ENCODE results near the gene ATP6V1G3.

The ATP6V1G3 gene

DNA sequence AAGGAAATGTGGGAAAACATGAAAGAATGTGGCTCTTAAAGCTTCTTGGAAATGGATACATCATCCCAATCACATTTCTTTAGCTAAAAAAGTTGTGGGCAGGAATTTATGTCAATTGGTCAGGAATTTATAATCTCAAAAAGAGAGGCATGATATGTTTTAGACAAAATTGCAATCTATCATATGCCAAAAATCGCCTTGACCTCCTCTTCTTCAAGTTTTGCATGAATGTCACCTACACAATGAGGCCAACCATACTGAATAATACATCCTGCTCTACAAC is 42.4 kb downstream of the ATP6V1G3 start:
- no peak overlapping the region for H2BK12ac ChIP-seq (ENCODE audit: low read length)
- H3K27me3 ChIP-seq (ENCODE audit: control insufficient read depth in 3 of 3, insufficient read depth in 3 of 3, low read depth in 1 of 3, low read length in 3 of 3) = no peaks in the 10 kb centered on the region
- H3K4me1 ChIP-seq (ENCODE audit: control insufficient read depth in 2 of 2, insufficient read depth in 1 of 2, low read depth in 1 of 2, low read length in 2 of 2) = no peaks in the 10 kb centered on the region
- H3K36me3 ChIP-seq (replicated peaks in 1 of 2; ENCODE audit: control insufficient read depth in 2 of 2, insufficient read depth in 2 of 2, low read length in 2 of 2) = no peaks in the 10 kb centered on the region
- H2BK15ac ChIP-seq (ENCODE audit: low read length) = no peak overlapping the region
- H3K27ac ChIP-seq (replicated peaks; ENCODE audit: low read length) = no peak overlapping the region
- H2AK5ac ChIP-seq (ENCODE audit: low read depth, low read length) = no peak overlapping the region
- H3K9me3 ChIP-seq (replicated peaks in 1 of 2; ENCODE audit: control insufficient read depth in 2 of 2, insufficient read depth in 1 of 2, low read depth in 1 of 2, low read length in 2 of 2) = peaks cover 0 to 4% of the 10 kb centered on the region in 2 donors
- no peak overlapping the region for H2BK120ac ChIP-seq (ENCODE audit: low read depth, low read length)
- H3K23ac ChIP-seq (ENCODE audit: low read depth, low read length, poor library complexity) = no peak overlapping the region
- H2AFZ ChIP-seq (ENCODE audit: low read length) = no peak overlapping the region
- H3K4me2 ChIP-seq (ENCODE audit: insufficient read depth, low read length, poor library complexity, severe bottlenecking) = no peak overlapping the region
- H3K79me1 ChIP-seq (ENCODE audit: low read depth, low read length) = no peaks in the 10 kb centered on the region
- no peak overlapping the region for H3K18ac ChIP-seq (ENCODE audit: low read length)
- no peak overlapping the region for H2BK5ac ChIP-seq (ENCODE audit: low read length)
- no peak overlapping the region for H4K91ac ChIP-seq (ENCODE audit: low read depth, low read length, poor library complexity)
- no peak overlapping the region for H4K8ac ChIP-seq (ENCODE audit: low read depth, low read length)
- no CpG with 5 or more reads among the region's 1 CpG for WGBS, 2 donors (ENCODE audit: extremely low coverage in 2 of 2, insufficient read length in 2 of 2, insufficient replicate concordance in 1 of 2)
- no peak overlapping the region for H3K4ac ChIP-seq (ENCODE audit: low read length)
- no peak overlapping the region for H3K4me3 ChIP-seq (ENCODE audit: low read length in 2 of 2)
- H3K9ac ChIP-seq (ENCODE audit: low read depth, low read length, poor library complexity) = no peak overlapping the region
- H3K14ac ChIP-seq (ENCODE audit: low read length) = no peak overlapping the region
- no peak for DNase-seq (ENCODE audit: low spot score)

DNA sequence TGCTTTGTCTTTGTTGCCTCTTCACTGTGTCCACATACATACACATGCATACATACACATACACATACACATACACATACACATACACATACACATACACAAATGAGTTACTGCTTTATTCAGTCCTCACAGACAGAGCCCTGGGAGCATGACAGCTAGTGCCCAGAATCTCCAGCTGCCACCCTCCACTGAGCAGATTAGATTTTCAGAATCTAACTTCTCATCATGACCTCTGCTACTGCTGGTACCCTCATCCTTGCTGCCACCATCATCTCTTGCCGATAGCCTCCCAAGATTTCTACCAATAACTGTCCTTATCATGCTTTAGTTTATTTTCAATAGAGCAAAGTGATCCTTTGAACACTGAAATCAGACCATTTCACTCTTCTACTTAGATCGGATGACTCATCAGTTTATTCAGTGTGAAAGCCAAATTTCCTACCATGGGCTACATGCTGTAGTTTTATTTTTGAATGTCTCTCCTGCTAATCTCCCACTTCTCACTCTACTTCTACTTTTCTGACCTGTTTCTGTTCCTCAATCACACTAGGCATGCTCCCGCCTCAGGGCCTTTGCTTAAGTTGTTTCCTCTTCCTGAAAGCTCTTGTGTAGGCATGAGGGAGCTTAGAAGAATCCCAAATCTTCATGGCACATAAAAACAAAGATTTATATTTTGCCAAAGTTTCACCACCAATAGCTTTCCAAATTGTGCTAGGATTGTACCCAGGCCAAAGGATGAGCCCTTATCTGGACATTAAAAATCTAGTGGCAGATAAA is 43.0 kb downstream of the ATP6V1G3 start:
- H2BK15ac ChIP-seq (ENCODE audit: low read length) = no peak overlapping the region
- H2BK5ac ChIP-seq (ENCODE audit: low read length) = no peak overlapping the region
- H3K23ac ChIP-seq (ENCODE audit: low read depth, low read length, poor library complexity) = no peak overlapping the region
- WGBS, 2 donors (ENCODE audit: extremely low coverage in 2 of 2, insufficient read length in 2 of 2, insufficient replicate concordance in 1 of 2) = no CpG with 5 or more reads among the region's 3 CpGs
- H3K9ac ChIP-seq (ENCODE audit: low read depth, low read length, poor library complexity) = no peak overlapping the region
- H3K18ac ChIP-seq (ENCODE audit: low read length) = no peak overlapping the region
- H2AFZ ChIP-seq (ENCODE audit: low read length) = no peak overlapping the region
- no peak for DNase-seq (ENCODE audit: low spot score)
- no peak overlapping the region for H2AK5ac ChIP-seq (ENCODE audit: low read depth, low read length)
- no peak overlapping the region for H3K4me2 ChIP-seq (ENCODE audit: insufficient read depth, low read length, poor library complexity, severe bottlenecking)
- no peaks in the 10 kb centered on the region for H3K9me3 ChIP-seq (replicated peaks in 1 of 2; ENCODE audit: control insufficient read depth in 2 of 2, insufficient read depth in 1 of 2, low read depth in 1 of 2, low read length in 2 of 2)
- H3K27me3 ChIP-seq (ENCODE audit: control insufficient read depth in 3 of 3, insufficient read depth in 3 of 3, low read depth in 1 of 3, low read length in 3 of 3) = no peaks in the 10 kb centered on the region
- no peaks in the 10 kb centered on the region for H3K4me1 ChIP-seq (ENCODE audit: control insufficient read depth in 2 of 2, insufficient read depth in 1 of 2, low read depth in 1 of 2, low read length in 2 of 2)
- H3K4me3 ChIP-seq (ENCODE audit: low read length in 2 of 2) = no peak overlapping the region
- H3K79me1 ChIP-seq (ENCODE audit: low read depth, low read length) = no peaks in the 10 kb centered on the region
- no peak overlapping the region for H3K4ac ChIP-seq (ENCODE audit: low read length)
- no peaks in the 10 kb centered on the region for H3K36me3 ChIP-seq (replicated peaks in 1 of 2; ENCODE audit: control insufficient read depth in 2 of 2, insufficient read depth in 2 of 2, low read length in 2 of 2)
- H3K14ac ChIP-seq (ENCODE audit: low read length) = no peak overlapping the region
- H4K8ac ChIP-seq (ENCODE audit: low read depth, low read length) = no peak overlapping the region
- no peak overlapping the region for H4K91ac ChIP-seq (ENCODE audit: low read depth, low read length, poor library complexity)
- H2BK12ac ChIP-seq (ENCODE audit: low read length) = no peak overlapping the region
- H2BK120ac ChIP-seq (ENCODE audit: low read depth, low read length) = no peak overlapping the region
- no peak overlapping the region for H3K27ac ChIP-seq (replicated peaks; ENCODE audit: low read length)

GRCh38 chr1:198496216-198497143 is 44.0 kb downstream of the ATP6V1G3 start:
- no peak overlapping the region for H2BK15ac ChIP-seq (ENCODE audit: low read length)
- H3K9ac ChIP-seq (ENCODE audit: low read depth, low read length, poor library complexity) = no peak overlapping the region
- H3K27me3 ChIP-seq (ENCODE audit: control insufficient read depth in 3 of 3, insufficient read depth in 3 of 3, low read depth in 1 of 3, low read length in 3 of 3) = no peaks in the 10 kb centered on the region
- H2BK12ac ChIP-seq (ENCODE audit: low read length) = no peak overlapping the region
- no CpG with 5 or more reads among the region's 6 CpGs for WGBS, 2 donors (ENCODE audit: extremely low coverage in 2 of 2, insufficient read length in 2 of 2, insufficient replicate concordance in 1 of 2)
- no peak overlapping the region for H3K23ac ChIP-seq (ENCODE audit: low read depth, low read length, poor library complexity)
- H2AK5ac ChIP-seq (ENCODE audit: low read depth, low read length) = no peak overlapping the region
- H3K4me1 ChIP-seq (ENCODE audit: control insufficient read depth in 2 of 2, insufficient read depth in 1 of 2, low read depth in 1 of 2, low read length in 2 of 2) = no peaks in the 10 kb centered on the region
- no peaks in the 10 kb centered on the region for H3K9me3 ChIP-seq (replicated peaks in 1 of 2; ENCODE audit: control insufficient read depth in 2 of 2, insufficient read depth in 1 of 2, low read depth in 1 of 2, low read length in 2 of 2)
- H4K91ac ChIP-seq (ENCODE audit: low read depth, low read length, poor library complexity) = no peak overlapping the region
- no peaks in the 10 kb centered on the region for H3K79me1 ChIP-seq (ENCODE audit: low read depth, low read length)
- H3K4me3 ChIP-seq (ENCODE audit: low read length in 2 of 2) = no peak overlapping the region
- no peaks in the 10 kb centered on the region for H3K36me3 ChIP-seq (replicated peaks in 1 of 2; ENCODE audit: control insufficient read depth in 2 of 2, insufficient read depth in 2 of 2, low read length in 2 of 2)
- no peak overlapping the region for H2AFZ ChIP-seq (ENCODE audit: low read length)
- no peak overlapping the region for H3K27ac ChIP-seq (replicated peaks; ENCODE audit: low read length)
- H2BK5ac ChIP-seq (ENCODE audit: low read length) = no peak overlapping the region
- H3K4ac ChIP-seq (ENCODE audit: low read length) = no peak overlapping the region
- H3K18ac ChIP-seq (ENCODE audit: low read length) = no peak overlapping the region
- no peak overlapping the region for H2BK120ac ChIP-seq (ENCODE audit: low read depth, low read length)
- H3K14ac ChIP-seq (ENCODE audit: low read length) = no peak overlapping the region
- no peak overlapping the region for H4K8ac ChIP-seq (ENCODE audit: low read depth, low read length)
- no peak for DNase-seq (ENCODE audit: low spot score)
- H3K4me2 ChIP-seq (ENCODE audit: insufficient read depth, low read length, poor library complexity, severe bottlenecking) = no peak overlapping the region

GRCh38 chr1:198495631-198496030 is 44.8 kb downstream of the ATP6V1G3 start:
- H3K4me1 ChIP-seq (ENCODE audit: control insufficient read depth in 2 of 2, insufficient read depth in 1 of 2, low read depth in 1 of 2, low read length in 2 of 2) = no peaks in the 10 kb centered on the region
- no peak overlapping the region for H2BK120ac ChIP-seq (ENCODE audit: low read depth, low read length)
- H3K14ac ChIP-seq (ENCODE audit: low read length) = no peak overlapping the region
- H3K27me3 ChIP-seq (ENCODE audit: control insufficient read depth in 3 of 3, insufficient read depth in 3 of 3, low read depth in 1 of 3, low read length in 3 of 3) = no peaks in the 10 kb centered on the region
- H2AFZ ChIP-seq (ENCODE audit: low read length) = no peak overlapping the region
- no CpG with 5 or more reads among the region's 3 CpGs for whole genome bisulfite sequencing, 2 donors (ENCODE audit: extremely low coverage in 2 of 2, insufficient read length in 2 of 2, insufficient replicate concordance in 1 of 2)
- H2BK12ac ChIP-seq (ENCODE audit: low read length) = no peak overlapping the region
- no peak overlapping the region for H2BK5ac ChIP-seq (ENCODE audit: low read length)
- no peak overlapping the region for H3K4ac ChIP-seq (ENCODE audit: low read length)
- H3K4me3 ChIP-seq (ENCODE audit: low read length in 2 of 2) = no peak overlapping the region
- H2AK5ac ChIP-seq (ENCODE audit: low read depth, low read length) = no peak overlapping the region
- no peaks in the 10 kb centered on the region for H3K36me3 ChIP-seq (replicated peaks in 1 of 2; ENCODE audit: control insufficient read depth in 2 of 2, insufficient read depth in 2 of 2, low read length in 2 of 2)
- H3K27ac ChIP-seq (replicated peaks; ENCODE audit: low read length) = no peak overlapping the region
- no peak overlapping the region for H4K91ac ChIP-seq (ENCODE audit: low read depth, low read length, poor library complexity)
- no peaks in the 10 kb centered on the region for H3K9me3 ChIP-seq (replicated peaks in 1 of 2; ENCODE audit: control insufficient read depth in 2 of 2, insufficient read depth in 1 of 2, low read depth in 1 of 2, low read length in 2 of 2)
- H3K9ac ChIP-seq (ENCODE audit: low read depth, low read length, poor library complexity) = no peak overlapping the region
- H2BK15ac ChIP-seq (ENCODE audit: low read length) = no peak overlapping the region
- no peak overlapping the region for H3K18ac ChIP-seq (ENCODE audit: low read length)
- no peak overlapping the region for H3K4me2 ChIP-seq (ENCODE audit: insufficient read depth, low read length, poor library complexity, severe bottlenecking)
- H3K23ac ChIP-seq (ENCODE audit: low read depth, low read length, poor library complexity) = no peak overlapping the region
- H3K79me1 ChIP-seq (ENCODE audit: low read depth, low read length) = no peaks in the 10 kb centered on the region
- H4K8ac ChIP-seq (ENCODE audit: low read depth, low read length) = no peak overlapping the region
- no peak for DNase-seq (ENCODE audit: low spot score)
